ENCODE results near the gene KCNA10. TPM values are rescaled to one million over a fixed set of nuclear protein-coding genes. Genes with fewer than 3 reads are reported as not detected.

KCNA10 gene
- total RNA-seq, 1 experiment from 2014 or later: not detected

DNA sequence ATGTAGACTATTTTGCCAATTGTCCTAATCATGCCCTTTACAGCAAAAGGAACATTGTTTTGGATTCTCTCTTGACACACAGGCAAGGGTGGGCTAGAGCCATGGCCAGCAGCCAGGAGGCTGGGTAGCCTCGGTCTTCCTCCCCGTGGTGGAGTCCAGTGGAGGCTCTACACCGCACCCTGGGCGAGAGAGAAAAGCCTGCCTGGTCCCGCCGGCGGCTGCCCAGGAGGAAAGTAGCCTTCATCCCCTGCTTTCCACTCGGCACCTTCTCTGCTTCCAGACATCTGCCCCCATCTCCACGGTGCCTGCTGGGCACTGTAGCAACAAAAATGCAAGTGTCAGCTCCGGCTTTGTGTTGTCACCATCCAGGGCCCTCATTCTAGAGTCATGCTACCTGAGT, 46.4 kb downstream of the KCNA10 start:
- no TSS peak for BruUV-seq (replicated peaks)
- Histone ChIP-seq H3K36me3 (ENCODE audit: insufficient read depth, low read length, poor library complexity, severe bottlenecking) (no peaks in the 10 kb centered on the region), H3K27ac (ENCODE audit: low read depth, low read length, poor library complexity, severe bottlenecking) (no peak overlapping the region), H3K4me1 (ENCODE audit: insufficient read depth, low read length, poor library complexity, severe bottlenecking) (no peaks in the 10 kb centered on the region), H3K27me3 (replicated peaks; ENCODE audit: insufficient read depth, low read depth, low read length, poor library complexity) (no peaks in the 10 kb centered on the region), H3K9me3 (ENCODE audit: low read depth, low read length, poor library complexity, severe bottlenecking) (no peaks in the 10 kb centered on the region), H3K4me3 (ENCODE audit: low read depth, low read length, poor library complexity, severe bottlenecking) (no peak overlapping the region)
- no peak for DNase-seq (ENCODE audit: low spot score)
- POLR2A ChIA-PET (ENCODE audit: low non-redundant PET): no interaction called here
- CTCF ChIA-PET: no interaction called here
- intact Hi-C loops (cut with micrococcal nuclease; ENCODE audit: unreplicated experiment): no loop called here
- TF ChIP-seq, protein P1, sequence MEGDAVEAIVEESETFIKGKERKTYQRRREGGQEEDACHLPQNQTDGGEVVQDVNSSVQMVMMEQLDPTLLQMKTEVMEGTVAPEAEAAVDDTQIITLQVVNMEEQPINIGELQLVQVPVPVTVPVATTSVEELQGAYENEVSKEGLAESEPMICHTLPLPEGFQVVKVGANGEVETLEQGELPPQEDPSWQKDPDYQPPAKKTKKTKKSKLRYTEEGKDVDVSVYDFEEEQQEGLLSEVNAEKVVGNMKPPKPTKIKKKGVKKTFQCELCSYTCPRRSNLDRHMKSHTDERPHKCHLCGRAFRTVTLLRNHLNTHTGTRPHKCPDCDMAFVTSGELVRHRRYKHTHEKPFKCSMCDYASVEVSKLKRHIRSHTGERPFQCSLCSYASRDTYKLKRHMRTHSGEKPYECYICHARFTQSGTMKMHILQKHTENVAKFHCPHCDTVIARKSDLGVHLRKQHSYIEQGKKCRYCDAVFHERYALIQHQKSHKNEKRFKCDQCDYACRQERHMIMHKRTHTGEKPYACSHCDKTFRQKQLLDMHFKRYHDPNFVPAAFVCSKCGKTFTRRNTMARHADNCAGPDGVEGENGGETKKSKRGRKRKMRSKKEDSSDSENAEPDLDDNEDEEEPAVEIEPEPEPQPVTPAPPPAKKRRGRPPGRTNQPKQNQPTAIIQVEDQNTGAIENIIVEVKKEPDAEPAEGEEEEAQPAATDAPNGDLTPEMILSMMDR (conservative IDR thresholded peaks at IDR 0.05; ENCODE audit: low read depth, low read length): no peak
- no peak for TF ChIP-seq EZH2 (IDR thresholded peaks at IDR 0.05; ENCODE audit: borderline replicate concordance, low read depth, low read length, poor library complexity, severe bottlenecking)

DNA sequence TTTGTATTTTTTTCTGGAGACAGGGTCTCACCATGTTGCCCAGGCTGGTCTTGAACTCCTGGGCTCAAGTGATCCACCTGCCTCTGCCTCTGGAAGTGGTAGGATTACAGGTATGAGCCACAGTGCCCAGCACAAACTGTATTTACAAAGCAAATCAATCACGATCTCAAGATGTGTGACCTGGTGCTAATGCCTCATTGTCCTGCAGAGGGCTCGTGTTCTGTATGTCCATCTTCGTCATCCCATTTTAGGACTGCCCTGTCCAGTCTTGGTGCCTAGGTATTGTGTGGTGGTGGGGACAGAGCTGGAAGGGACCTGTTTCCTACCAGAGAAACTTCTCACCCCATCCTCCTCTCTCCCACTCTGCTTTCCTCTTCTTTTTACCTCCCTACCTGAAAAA, 47.8 kb downstream of the KCNA10 start:
- no peak for DNase-seq (ENCODE audit: low spot score)
- H3K4me3 ChIP-seq (ENCODE audit: low read depth, low read length, poor library complexity, severe bottlenecking): no peak overlapping the region
- H3K9me3 ChIP-seq (ENCODE audit: low read depth, low read length, poor library complexity, severe bottlenecking): no peaks in the 10 kb centered on the region
- H3K4me1 ChIP-seq (ENCODE audit: insufficient read depth, low read length, poor library complexity, severe bottlenecking): no peaks in the 10 kb centered on the region
- CTCF ChIA-PET: no interaction called here
- intact Hi-C loops (cut with micrococcal nuclease; ENCODE audit: unreplicated experiment): no loop called here
- POLR2A ChIA-PET (ENCODE audit: low non-redundant PET): no interaction called here
- H3K27me3 ChIP-seq (replicated peaks; ENCODE audit: insufficient read depth, low read depth, low read length, poor library complexity): no peaks in the 10 kb centered on the region
- no peaks in the 10 kb centered on the region for H3K36me3 ChIP-seq (ENCODE audit: insufficient read depth, low read length, poor library complexity, severe bottlenecking)
- no TSS peak for BruUV-seq (replicated peaks)
- TF ChIP-seq, protein P1 (conservative IDR thresholded peaks at IDR 0.05; ENCODE audit: low read depth, low read length): no peak
- TF ChIP-seq EZH2 (IDR thresholded peaks at IDR 0.05; ENCODE audit: borderline replicate concordance, low read depth, low read length, poor library complexity, severe bottlenecking): no peak
- no peak overlapping the region for H3K27ac ChIP-seq (ENCODE audit: low read depth, low read length, poor library complexity, severe bottlenecking)

Other genes with a start within 250 kb of the KCNA10 start
- 59.9 and 60.3 TPM in 2 replicates for gene RBM15, start 179.8 kb downstream of the KCNA10 start, total RNA-seq (2021)
- gene SLC16A4, start 128.1 kb downstream of the KCNA10 start, total RNA-seq (2021): 0.48 and 0.60 TPM in 2 replicates
- 138 and 144 TPM in 2 replicates for gene LAMTOR5, start 111.5 kb downstream of the KCNA10 start, total RNA-seq (2021)
- gene PROK1, start 68.0 kb downstream of the KCNA10 start, total RNA-seq (2021): not detected in 2 replicates
- gene KCNA2, start 87.2 kb upstream of the KCNA10 start, total RNA-seq (2021): 34.2 and 46.6 TPM in 2 replicates
- 0.15 and 0.43 TPM in 2 replicates for gene KCNA3, start 155.8 kb upstream of the KCNA10 start, total RNA-seq (2021)

All from A673 (cell line).